ENCODE results near the gene KAT2B. TPM values are rescaled to one million over a fixed set of nuclear protein-coding genes. Genes with fewer than 3 reads are reported as not detected.
"Not testable (repeated sequence)": the region's sequence is repeated elsewhere in the genome, so short reads cannot be mapped to it uniquely, and the experiment has no call there.

KAT2B gene
- polyA plus RNA-seq, 1 of the 3 experiments (the other 2 are of a cell fraction): 2.1 TPM

GRCh38 chr3:20043825-20044224 is 3.6 kb downstream of the KAT2B start (continued):
- TF ChIP-seq USF2 (IDR thresholded peaks at IDR 0.05; ENCODE audit: borderline replicate concordance, low read depth, low read length): no peak

DNA sequence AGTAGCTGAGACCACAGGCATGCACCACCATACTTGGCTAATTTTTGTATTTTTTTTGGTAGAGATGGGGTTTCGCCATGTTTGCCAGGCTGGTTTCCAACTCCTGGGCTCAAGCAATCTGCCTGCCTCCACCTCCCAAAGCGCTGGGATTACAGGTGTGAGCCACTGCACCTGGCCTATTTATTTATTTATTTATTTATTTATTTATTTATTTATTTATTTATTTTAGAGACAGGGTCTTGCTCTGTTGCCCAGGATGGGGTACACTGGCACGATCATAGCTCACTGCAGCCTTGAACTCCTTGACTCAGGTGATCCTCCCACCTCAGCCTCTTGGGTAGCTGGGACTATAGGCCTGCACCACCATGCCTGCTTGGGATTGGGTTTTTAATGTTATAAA is 4.9 kb downstream of the KAT2B start:
- H3K4me2 ChIP-seq; H2AFZ ChIP-seq (ENCODE audit: low read depth); H3K27ac ChIP-seq (ENCODE audit: low read depth in 2 of 2, low read length in 1 of 2); H3K79me2 ChIP-seq (ENCODE audit: insufficient read depth); H3K4me3 ChIP-seq (ENCODE audit: low read depth in 2 of 2, low read length in 1 of 2); H4K20me1 ChIP-seq (ENCODE audit: insufficient read depth); H3F3A ChIP-seq (replicated peaks; ENCODE audit: insufficient read depth); POLR2A ChIA-PET; H3K36me3 ChIP-seq (replicated peaks in 1 of 2; ENCODE audit: control insufficient read depth in 1 of 2, insufficient read depth in 2 of 2, low read length in 1 of 2); H3K9me2 ChIP-seq; H3K9me3 ChIP-seq; DNase-seq; H3K27me3 ChIP-seq (ENCODE audit: insufficient read depth); CTCF ChIA-PET; H3K9ac ChIP-seq: not testable (repeated sequence)
- WGBS (ENCODE audit: low lambda C conversion rate): 87% methylated on average over 3 of the region's 3 CpGs
- peaks cover 0 to 22% of the 10 kb centered on the region in 2 experiments; a peak in 1 of 4 replicates for H3K4me1 ChIP-seq (ENCODE audit: control insufficient read depth in 1 of 2, insufficient read depth in 2 of 2, low read depth in 1 of 2, low read length in 1 of 2)

DNA sequence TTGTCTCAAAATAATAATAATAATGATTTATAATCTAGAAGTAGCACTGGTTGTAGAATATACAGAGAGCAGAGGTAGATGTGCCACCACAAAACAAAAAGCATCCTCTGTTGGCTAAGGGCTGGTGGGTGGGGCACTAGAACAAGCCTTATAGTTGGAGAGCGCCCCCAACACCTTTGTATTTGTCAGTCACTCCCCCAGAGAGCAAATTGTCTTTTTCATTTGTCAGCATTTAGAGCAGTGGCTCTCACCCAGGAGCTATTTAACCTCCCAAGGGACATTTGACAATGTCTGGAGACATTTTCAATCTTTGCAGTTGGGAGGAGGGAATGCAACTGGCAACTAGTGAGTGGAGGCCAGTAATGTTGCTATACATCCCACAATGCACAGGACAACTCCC is 6.3 kb downstream of the KAT2B start:
- TF ChIP-seq MXI1 (IDR thresholded peaks at IDR 0.05; ENCODE audit: low read depth, low read length): no peak
- no peak for TF ChIP-seq TAF1 (IDR thresholded peaks at IDR 0.05; ENCODE audit: borderline replicate concordance, low read depth, low read length)
- TF ChIP-seq, protein P1, sequence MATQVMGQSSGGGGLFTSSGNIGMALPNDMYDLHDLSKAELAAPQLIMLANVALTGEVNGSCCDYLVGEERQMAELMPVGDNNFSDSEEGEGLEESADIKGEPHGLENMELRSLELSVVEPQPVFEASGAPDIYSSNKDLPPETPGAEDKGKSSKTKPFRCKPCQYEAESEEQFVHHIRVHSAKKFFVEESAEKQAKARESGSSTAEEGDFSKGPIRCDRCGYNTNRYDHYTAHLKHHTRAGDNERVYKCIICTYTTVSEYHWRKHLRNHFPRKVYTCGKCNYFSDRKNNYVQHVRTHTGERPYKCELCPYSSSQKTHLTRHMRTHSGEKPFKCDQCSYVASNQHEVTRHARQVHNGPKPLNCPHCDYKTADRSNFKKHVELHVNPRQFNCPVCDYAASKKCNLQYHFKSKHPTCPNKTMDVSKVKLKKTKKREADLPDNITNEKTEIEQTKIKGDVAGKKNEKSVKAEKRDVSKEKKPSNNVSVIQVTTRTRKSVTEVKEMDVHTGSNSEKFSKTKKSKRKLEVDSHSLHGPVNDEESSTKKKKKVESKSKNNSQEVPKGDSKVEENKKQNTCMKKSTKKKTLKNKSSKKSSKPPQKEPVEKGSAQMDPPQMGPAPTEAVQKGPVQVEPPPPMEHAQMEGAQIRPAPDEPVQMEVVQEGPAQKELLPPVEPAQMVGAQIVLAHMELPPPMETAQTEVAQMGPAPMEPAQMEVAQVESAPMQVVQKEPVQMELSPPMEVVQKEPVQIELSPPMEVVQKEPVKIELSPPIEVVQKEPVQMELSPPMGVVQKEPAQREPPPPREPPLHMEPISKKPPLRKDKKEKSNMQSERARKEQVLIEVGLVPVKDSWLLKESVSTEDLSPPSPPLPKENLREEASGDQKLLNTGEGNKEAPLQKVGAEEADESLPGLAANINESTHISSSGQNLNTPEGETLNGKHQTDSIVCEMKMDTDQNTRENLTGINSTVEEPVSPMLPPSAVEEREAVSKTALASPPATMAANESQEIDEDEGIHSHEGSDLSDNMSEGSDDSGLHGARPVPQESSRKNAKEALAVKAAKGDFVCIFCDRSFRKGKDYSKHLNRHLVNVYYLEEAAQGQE (IDR thresholded peaks at IDR 0.05; ENCODE audit: low read depth, low read length): no peak
- no peak for TF ChIP-seq POLR2AphosphoS5 (IDR thresholded peaks at IDR 0.05; ENCODE audit: low read depth, low read length)
- TF ChIP-seq RXRA (IDR thresholded peaks at IDR 0.05; ENCODE audit: borderline replicate concordance, low read depth): no peak
- TF ChIP-seq PBX3 (IDR thresholded peaks at IDR 0.05): no peak
- no peak for TF ChIP-seq USF1 (IDR thresholded peaks at IDR 0.05; ENCODE audit: borderline replicate concordance, low read depth)
- TF ChIP-seq MAX (IDR thresholded peaks at IDR 0.05; ENCODE audit: low read depth): no peak
- no peak for TF ChIP-seq EP300 (IDR thresholded peaks at IDR 0.05; ENCODE audit: borderline replicate concordance in 1 of 2, low read depth in 1 of 2, low read length in 1 of 2)
- TF ChIP-seq NRF1 (IDR thresholded peaks at IDR 0.05; ENCODE audit: low read depth, low read length): no peak
- no peak for TF ChIP-seq GATA2 (CRISPR knock-in tag; IDR thresholded peaks at IDR 0.05)
- no peak for TF ChIP-seq MEF2A (IDR thresholded peaks at IDR 0.05; ENCODE audit: borderline replicate concordance, low read depth)
- no peak for TF ChIP-seq RCOR1 (IDR thresholded peaks at IDR 0.05; ENCODE audit: low read length)
- no peak for TF ChIP-seq EZH2phosphoT487 (IDR thresholded peaks at IDR 0.05; ENCODE audit: borderline replicate concordance, low read depth)
- TF ChIP-seq ELF1 (IDR thresholded peaks at IDR 0.05): no peak
- no peak for TF ChIP-seq TEAD4 (IDR thresholded peaks at IDR 0.05; ENCODE audit: borderline replicate concordance, insufficient read depth)
- H4K20me1 ChIP-seq (ENCODE audit: insufficient read depth): peaks cover 5% of the 10 kb centered on the region; the same call in 1 of the 2 replicates
- H3F3A ChIP-seq (replicated peaks; ENCODE audit: insufficient read depth): peaks cover 5% of the 10 kb centered on the region
- no peak for DNase-seq
- WGBS (ENCODE audit: low lambda C conversion rate): 92% methylated on average over 1 of the region's 1 CpG
- H3K4me2 ChIP-seq: no peak overlapping the region
- ChIA-PET CTCF (no interaction called here), POLR2A (no interaction called here)
- no peaks in the 10 kb centered on the region for H3K79me2 ChIP-seq (ENCODE audit: insufficient read depth)
- H3K9ac ChIP-seq: no peak overlapping the region
- no peaks in the 10 kb centered on the region for H3K9me3 ChIP-seq
- H3K27ac ChIP-seq (ENCODE audit: low read depth in 2 of 2, low read length in 1 of 2): no peak overlapping the region
- no peaks in the 10 kb centered on the region for H3K27me3 ChIP-seq (ENCODE audit: insufficient read depth)
- no peak overlapping the region for H2AFZ ChIP-seq (ENCODE audit: low read depth)
- H3K9me2 ChIP-seq: no peaks in the 10 kb centered on the region
- no peaks in the 10 kb centered on the region for H3K36me3 ChIP-seq (replicated peaks in 1 of 2; ENCODE audit: control insufficient read depth in 1 of 2, insufficient read depth in 2 of 2, low read length in 1 of 2)
- peaks cover 0 to 21% of the 10 kb centered on the region in 2 experiments; a peak in 1 of 4 replicates for H3K4me1 ChIP-seq (ENCODE audit: control insufficient read depth in 1 of 2, insufficient read depth in 2 of 2, low read depth in 1 of 2, low read length in 1 of 2)
- H3K4me3 ChIP-seq (ENCODE audit: low read depth in 2 of 2, low read length in 1 of 2): no peak overlapping the region

Measured in SK-N-SH (cell line).